H9 (cell line): ENCODE results near the gene QSER1. TPM values are rescaled to one million over a fixed set of nuclear protein-coding genes. Genes with fewer than 3 reads are reported as not detected.
A peak's percentile ranks its signal among the peaks of the same experiment; 100 is the strongest.
"Not testable (repeated sequence)": the region's sequence is repeated elsewhere in the genome, so short reads cannot be mapped to it uniquely, and the experiment has no call there.

Experiments used
- DNase-seq: peaks from one replicate; pipeline ENCODE4 v3.0.0-alpha.2; 2017
- H2AFZ ChIP-seq: one replicate; pipeline ENCODE4 v1.6.1; 2013; ENCODE audit warnings: mild to moderate bottlenecking, low read length, control low read depth, moderate library complexity
- H2AK5ac ChIP-seq: 2 replicates; pipeline ENCODE4 v1.6.1; 2013; ENCODE audit warnings: low read length, control low read depth, mixed read lengths; ENCODE audit not compliant: insufficient read length
- H2BK120ac ChIP-seq: one replicate; pipeline ENCODE4 v1.6.1; 2013; ENCODE audit warnings: low read depth, mild to moderate bottlenecking, low read length, control low read depth, inconsistent platforms; ENCODE audit not compliant: poor library complexity, severe bottlenecking
- H2BK12ac ChIP-seq: 2 replicates; pipeline ENCODE4 v1.6.1; 2013; ENCODE audit warnings: low read length, control low read depth, mixed read lengths, low read depth; ENCODE audit not compliant: insufficient read length
- H2BK15ac ChIP-seq: 2 replicates; pipeline ENCODE4 v1.6.1; 2013; ENCODE audit warnings: low read depth, low read length, control low read depth
- H2BK20ac ChIP-seq: one replicate; pipeline ENCODE4 v1.6.1; 2013; ENCODE audit warnings: low read depth, mild to moderate bottlenecking, low read length, control low read depth, inconsistent platforms; ENCODE audit not compliant: poor library complexity, severe bottlenecking
- H2BK5ac ChIP-seq: 2 replicates; pipeline ENCODE4 v1.6.1; 2013; ENCODE audit warnings: low read length, control low read depth, mixed read lengths; ENCODE audit not compliant: insufficient read length
- H3K14ac ChIP-seq: 2 replicates; pipeline ENCODE4 v1.6.1; 2013; ENCODE audit warnings: low read length, control low read depth; ENCODE audit not compliant: insufficient read depth
- H3K18ac ChIP-seq: 2 replicates; pipeline ENCODE4 v1.6.1; 2013; ENCODE audit warnings: low read depth, mild to moderate bottlenecking, mixed read lengths, low read length, control low read depth; ENCODE audit not compliant: insufficient read length
- H3K23ac ChIP-seq: 2 replicates; pipeline ENCODE4 v1.6.1; 2013; ENCODE audit warnings: low read length, control low read depth, mixed read lengths, low read depth; ENCODE audit not compliant: insufficient read length
- H3K23me2 ChIP-seq: 2 replicates; pipeline ENCODE4 v1.6.1; 2013; ENCODE audit warnings: low read depth, mild to moderate bottlenecking, mixed read lengths, low read length, control low read depth; ENCODE audit not compliant: insufficient read length, poor library complexity, severe bottlenecking
- H3K27ac ChIP-seq: 2 replicates; pipeline ENCODE4 v1.5.1; 2013; ENCODE audit warnings: low read length, control low read depth, mixed read lengths, low read depth; ENCODE audit not compliant: insufficient read length
- H3K27me3 ChIP-seq: 2 replicates; pipeline ENCODE4 v1.6.1; 2013; ENCODE audit warnings: low read length, control low read depth, inconsistent platforms; ENCODE audit not compliant: insufficient read depth
- H3K4ac ChIP-seq: 2 replicates; pipeline ENCODE4 v1.6.1; 2013; ENCODE audit warnings: low read depth, mild to moderate bottlenecking, control low read depth, inconsistent platforms, low read length, moderate library complexity
- H3K4me1 ChIP-seq: 2 replicates; pipeline ENCODE4 v1.6.1; 2013; ENCODE audit warnings: low read length, control low read depth, inconsistent platforms; ENCODE audit not compliant: insufficient read depth
- H3K4me2 ChIP-seq: 2 replicates; pipeline ENCODE4 v1.6.1; 2013; ENCODE audit warnings: low read length, control low read depth, mixed read lengths; ENCODE audit not compliant: insufficient read length, insufficient read depth
- H3K56ac ChIP-seq: 2 replicates; pipeline ENCODE4 v1.6.1; 2013; ENCODE audit warnings: low read depth, mild to moderate bottlenecking, mixed read lengths, low read length, control low read depth; ENCODE audit not compliant: insufficient read length
- H3K79me1 ChIP-seq: 2 replicates; pipeline ENCODE4 v1.6.1; 2013; ENCODE audit warnings: low read depth, mild to moderate bottlenecking, moderate library complexity, low read length, control low read depth, inconsistent platforms; ENCODE audit not compliant: insufficient read depth, poor library complexity, severe bottlenecking
- H3K79me2 ChIP-seq: 2 replicates; pipeline ENCODE4 v1.6.1; 2013; ENCODE audit warnings: low read length, control low read depth, inconsistent platforms; ENCODE audit not compliant: insufficient read depth
- H3K9ac ChIP-seq: 2 replicates; pipeline ENCODE4 v1.6.1; 2013; ENCODE audit warnings: low read length, control low read depth, mixed read lengths; ENCODE audit not compliant: insufficient read length; ENCODE audit errors: extremely low read depth
- H3K9me3 ChIP-seq: one replicate; pipeline ENCODE4 v1.6.1; 2013; ENCODE audit warnings: low read depth, low read length, inconsistent platforms; ENCODE audit not compliant: control insufficient read depth
- H3T11ph ChIP-seq: one replicate; pipeline ENCODE4 v1.6.1; 2013; ENCODE audit warnings: mild to moderate bottlenecking, low read length, control low read depth, inconsistent platforms
- H4K20me1 ChIP-seq: one replicate; pipeline ENCODE4 v1.6.1; 2013; ENCODE audit not compliant: control insufficient read depth, insufficient read length, insufficient read depth
- H4K5ac ChIP-seq: 2 replicates; pipeline ENCODE4 v1.6.1; 2013; ENCODE audit warnings: low read depth, mild to moderate bottlenecking, mixed read lengths, low read length, control low read depth; ENCODE audit not compliant: insufficient read length
- H4K8ac ChIP-seq: replicated peaks from 2 replicates; pipeline ENCODE4 v1.6.1; 2013; ENCODE audit warnings: low read length, control low read depth, mixed read lengths, low read depth; ENCODE audit not compliant: insufficient read length
- H4K91ac ChIP-seq: 2 replicates; pipeline ENCODE4 v1.6.1; 2013; ENCODE audit warnings: low read depth, mild to moderate bottlenecking, moderate library complexity, mixed read lengths, low read length, control low read depth; ENCODE audit not compliant: insufficient read length
- H3K27ac Mint-ChIP-seq, 3 experiments: 2 replicates in 2 of 3; 3 replicates in 1 of 3; pipeline ENCODE4 v1.8.0; 2020 to 2021; ENCODE audit warnings: mixed read lengths in 3 of 3, mild to moderate bottlenecking in 1 of 3, moderate library complexity in 1 of 3
- H3K27me3 Mint-ChIP-seq: 2 replicates; pipeline ENCODE4 v1.8.0; 2021; ENCODE audit warnings: low read depth, mild to moderate bottlenecking, moderate library complexity, mixed read lengths
- H3K36me3 Mint-ChIP-seq, 3 experiments: 2 replicates in 2 of 3; 3 replicates in 1 of 3; pipeline ENCODE4 v1.8.0; 2020 to 2021; ENCODE audit warnings: low read depth in 3 of 3, mixed read lengths in 3 of 3; ENCODE audit not compliant: insufficient read depth in 1 of 3
- H3K4me1 Mint-ChIP-seq, 2 experiments: 2 replicates each; pipeline ENCODE4 v1.8.0; 2020; ENCODE audit warnings: mixed read lengths in 2 of 2
- H3K4me3 Mint-ChIP-seq, 2 experiments: 2 replicates in 1 of 2; 3 replicates in 1 of 2; pipeline ENCODE4 v1.8.0; 2020 to 2021; ENCODE audit warnings: mild to moderate bottlenecking in 2 of 2, mixed read lengths in 2 of 2, moderate library complexity in 1 of 2
- H3K9me3 Mint-ChIP-seq, 2 experiments: 2 replicates in 1 of 2; 3 replicates in 1 of 2; pipeline ENCODE4 v1.8.0; 2020; ENCODE audit warnings: mild to moderate bottlenecking in 2 of 2, mixed read lengths in 2 of 2, moderate library complexity in 1 of 2
- WGBS: extraction: QIAGEN DNeasy Blood & Tissue Kit; methylation state at CpG from one replicate; pipeline ENCODE4 v1.1.7; 2013; ENCODE audit warnings: missing lambda C conversion rate, low lambda C conversion rate, mixed read lengths; ENCODE audit not compliant: insufficient read length; ENCODE audit errors: extremely low coverage; 5-methylcytosine and 5-hydroxymethylcytosine counted together
- total RNA-seq: library from RNA; stranded (reverse); gene quantifications from 2 replicates; pipeline ENCODE4 v1.2.1, GENCODE V29; 2021
- TF ChIP-seq, protein P1 (sequence below): fragments of 200-600 bp; sonication (generic); conservative IDR thresholded peaks from 3 replicates; pipeline ENCODE4 v1.8.0; 2021; ENCODE audit warnings: antibody characterized with exemption, mild to moderate bottlenecking

The QSER1 gene
- total RNA-seq, 1 experiment from 2014 or later: 139 TPM

DNA sequence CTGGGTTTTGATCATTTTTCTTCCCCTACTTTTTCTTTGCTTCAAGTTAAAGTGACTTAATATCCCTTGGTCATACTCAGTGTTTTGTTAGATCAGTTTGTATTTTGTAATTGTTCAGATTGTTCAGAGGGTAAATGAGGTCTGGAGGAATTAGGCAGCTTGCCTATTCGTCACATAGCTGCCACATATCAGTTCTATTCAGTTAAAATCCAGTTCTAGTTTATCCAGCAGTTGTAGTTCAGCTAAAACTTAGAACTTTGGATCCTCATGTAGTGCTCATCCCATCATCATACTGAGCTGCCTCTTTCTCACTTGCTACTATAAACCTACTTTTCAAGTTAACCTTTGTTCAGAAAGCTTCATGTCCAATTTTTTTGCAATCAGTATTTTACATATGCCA lies 75.9 kb downstream of the QSER1 start:
- Histone ChIP-seq H3K9ac (no peak overlapping the region), H3K27me3 (no peaks in the 10 kb centered on the region), H3K18ac (no peak overlapping the region), H3K4me2 (no peak overlapping the region), H3K4me1 (no peaks in the 10 kb centered on the region), H2BK12ac (no peak overlapping the region), H3K4ac (no peak overlapping the region), H2AFZ (no peak overlapping the region), H3K79me1 (no peaks in the 10 kb centered on the region), H3K79me2 (no peaks in the 10 kb centered on the region), H2BK15ac (no peak overlapping the region), H4K91ac (no peak overlapping the region), H3K27ac (no peak overlapping the region), H4K20me1 (no peaks in the 10 kb centered on the region), H4K8ac (no peak overlapping the region), H3K23me2 (no peaks in the 10 kb centered on the region), H2BK5ac (no peak overlapping the region), H3K23ac (no peak overlapping the region), H2BK120ac (no peak overlapping the region), H3T11ph (no peak overlapping the region), H3K9me3 (no peaks in the 10 kb centered on the region), H4K5ac (no peak overlapping the region), H3K14ac (no peak overlapping the region), H2BK20ac (no peak overlapping the region), H3K56ac (no peak overlapping the region), H2AK5ac (no peak overlapping the region)
- TF ChIP-seq, protein P1, sequence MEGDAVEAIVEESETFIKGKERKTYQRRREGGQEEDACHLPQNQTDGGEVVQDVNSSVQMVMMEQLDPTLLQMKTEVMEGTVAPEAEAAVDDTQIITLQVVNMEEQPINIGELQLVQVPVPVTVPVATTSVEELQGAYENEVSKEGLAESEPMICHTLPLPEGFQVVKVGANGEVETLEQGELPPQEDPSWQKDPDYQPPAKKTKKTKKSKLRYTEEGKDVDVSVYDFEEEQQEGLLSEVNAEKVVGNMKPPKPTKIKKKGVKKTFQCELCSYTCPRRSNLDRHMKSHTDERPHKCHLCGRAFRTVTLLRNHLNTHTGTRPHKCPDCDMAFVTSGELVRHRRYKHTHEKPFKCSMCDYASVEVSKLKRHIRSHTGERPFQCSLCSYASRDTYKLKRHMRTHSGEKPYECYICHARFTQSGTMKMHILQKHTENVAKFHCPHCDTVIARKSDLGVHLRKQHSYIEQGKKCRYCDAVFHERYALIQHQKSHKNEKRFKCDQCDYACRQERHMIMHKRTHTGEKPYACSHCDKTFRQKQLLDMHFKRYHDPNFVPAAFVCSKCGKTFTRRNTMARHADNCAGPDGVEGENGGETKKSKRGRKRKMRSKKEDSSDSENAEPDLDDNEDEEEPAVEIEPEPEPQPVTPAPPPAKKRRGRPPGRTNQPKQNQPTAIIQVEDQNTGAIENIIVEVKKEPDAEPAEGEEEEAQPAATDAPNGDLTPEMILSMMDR: no peak
- no peaks in the 10 kb centered on the region for H3K9me3 Mint-ChIP-seq
- no peak for DNase-seq
- no peaks in the 10 kb centered on the region for H3K27me3 Mint-ChIP-seq
- H3K36me3 Mint-ChIP-seq: peaks cover 39 to 85% (median 84%) of the 10 kb centered on the region in 3 experiments
- peak overlapping the region in 1 of 3 experiments; percentile 87; a peak in 3 of 7 replicates for H3K27ac Mint-ChIP-seq
- no CpG with 5 or more reads among the region's 1 CpG for WGBS
- H3K4me3 Mint-ChIP-seq: no peak overlapping the region
- H3K4me1 Mint-ChIP-seq: 0 out of 4 replicates have a peak, but pooled peaks cover 0 to 2% of the 10 kb centered on the region in 2 experiments

DNA sequence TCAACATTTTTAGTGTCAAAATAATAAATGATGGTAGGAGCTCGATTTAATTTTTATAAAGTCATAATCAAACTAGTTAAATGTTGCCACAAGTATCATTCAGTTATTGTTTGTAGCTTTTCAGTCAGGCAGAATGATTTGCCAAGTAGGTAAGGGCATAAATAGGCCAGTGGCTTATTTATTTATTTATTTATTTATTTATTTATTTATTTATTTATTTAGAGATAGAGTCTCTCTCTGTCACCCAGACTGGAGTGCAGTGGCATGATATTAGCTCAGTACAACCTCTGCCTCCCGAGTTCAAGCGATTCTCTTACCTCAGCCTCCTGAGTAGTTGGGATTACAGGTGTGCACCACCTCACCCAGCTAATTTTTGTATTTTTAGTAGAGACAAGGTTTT lies 79.6 kb downstream of the QSER1 start:
- not testable (repeated sequence) for H3T11ph ChIP-seq, H3K14ac ChIP-seq, H3K27me3 ChIP-seq, H3K27me3 Mint-ChIP-seq, H2BK12ac ChIP-seq, H3K23ac ChIP-seq, H2AK5ac ChIP-seq, H4K91ac ChIP-seq, H3K4me1 Mint-ChIP-seq, H3K56ac ChIP-seq, H2AFZ ChIP-seq, H4K20me1 ChIP-seq, H3K18ac ChIP-seq, H3K23me2 ChIP-seq, H3K4me2 ChIP-seq, H3K79me2 ChIP-seq, H3K4ac ChIP-seq, H3K27ac Mint-ChIP-seq, H3K4me3 Mint-ChIP-seq, H2BK15ac ChIP-seq, H3K4me1 ChIP-seq, H2BK120ac ChIP-seq, H3K9me3 Mint-ChIP-seq, DNase-seq, H2BK5ac ChIP-seq, H4K5ac ChIP-seq, H2BK20ac ChIP-seq, H3K27ac ChIP-seq, H4K8ac ChIP-seq, H3K79me1 ChIP-seq, H3K9me3 ChIP-seq, H3K9ac ChIP-seq
- peaks cover 32 to 82% (median 79%) of the 10 kb centered on the region in 3 experiments; a peak in 6 of 7 replicates for H3K36me3 Mint-ChIP-seq
- no CpG with 5 or more reads among the region's 3 CpGs for WGBS
